Stimulated activated CD4-positive, alpha-beta T cell treated with anti-CD3 and anti-CD28 coated beads, Interleukin-4, amount 100 ng/mL, for 4 hours (primary cell): Measurements from ENCODE around the gene CLSTN2.

Source experiments
- DNase-seq, 2 experiments: peaks; one replicate each; pipeline ENCODE4 v3.0.0-alpha.2; 2020

The CLSTN2 gene

DNA sequence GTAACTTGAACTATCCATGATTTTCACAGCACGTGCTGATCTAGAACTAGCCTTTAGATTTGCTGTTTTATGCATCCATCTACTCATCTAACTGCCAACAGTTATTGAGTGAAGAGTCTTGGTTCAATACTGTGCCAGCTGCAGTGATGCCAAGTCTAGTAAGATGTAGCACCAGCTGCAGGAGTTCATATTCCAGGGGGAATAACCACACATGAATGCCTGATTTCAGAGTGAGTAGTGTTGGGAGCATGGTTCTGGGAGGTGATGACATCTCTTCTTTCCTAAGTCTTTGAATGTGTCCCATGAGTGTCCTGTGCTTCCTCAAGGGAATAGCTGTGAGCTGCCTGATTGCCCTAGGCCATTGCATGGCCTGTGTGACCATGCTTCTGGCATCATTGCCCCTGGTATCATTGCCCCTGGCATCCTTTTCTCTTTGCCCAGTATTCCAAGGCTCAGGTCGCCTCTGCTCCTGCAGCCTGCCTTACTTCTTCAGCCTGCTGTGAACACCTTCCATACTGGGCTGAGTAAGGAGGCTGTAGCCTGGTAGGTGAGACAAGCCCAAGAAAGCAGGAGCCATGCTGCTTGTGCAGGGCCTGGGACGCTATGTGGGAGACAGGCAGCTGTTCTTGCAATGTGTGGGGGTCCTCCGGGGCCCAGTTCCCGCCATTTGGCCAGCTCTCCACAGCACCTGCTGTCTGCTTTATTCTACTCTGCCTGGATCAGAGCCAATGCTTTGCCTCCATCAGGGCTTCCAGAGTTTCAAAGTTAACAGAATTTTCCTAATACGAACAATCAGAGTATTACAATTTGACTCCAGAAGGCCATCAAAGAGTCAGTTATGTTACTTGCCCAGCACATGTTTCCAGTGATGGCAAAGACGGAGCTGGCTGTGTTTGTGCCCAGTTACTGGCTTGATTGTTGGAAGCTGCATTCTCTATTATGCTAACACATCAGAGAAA lies 73.2 kb downstream of the CLSTN2 start:
- no peak for DNase-seq

DNA sequence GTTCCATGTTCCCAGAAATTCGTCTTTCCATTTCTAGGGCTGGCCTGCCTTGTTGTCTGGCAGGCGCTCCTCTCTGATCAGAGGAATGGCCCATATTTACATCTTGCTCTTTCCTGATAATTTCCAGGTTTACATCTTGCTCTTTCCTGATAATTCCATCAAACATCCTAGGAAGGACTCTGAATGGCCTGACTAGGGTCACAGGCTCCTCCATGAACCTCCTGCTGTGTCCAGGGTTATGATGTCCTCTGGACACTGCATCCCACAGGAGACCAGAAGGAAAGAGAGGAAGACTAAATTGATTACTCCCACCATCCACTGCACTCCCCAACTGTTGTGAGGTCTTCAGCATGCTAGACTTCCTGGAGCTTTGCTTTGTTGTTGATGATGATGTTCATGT lies 75.4 kb downstream of the CLSTN2 start:
- no peak for DNase-seq

DNA sequence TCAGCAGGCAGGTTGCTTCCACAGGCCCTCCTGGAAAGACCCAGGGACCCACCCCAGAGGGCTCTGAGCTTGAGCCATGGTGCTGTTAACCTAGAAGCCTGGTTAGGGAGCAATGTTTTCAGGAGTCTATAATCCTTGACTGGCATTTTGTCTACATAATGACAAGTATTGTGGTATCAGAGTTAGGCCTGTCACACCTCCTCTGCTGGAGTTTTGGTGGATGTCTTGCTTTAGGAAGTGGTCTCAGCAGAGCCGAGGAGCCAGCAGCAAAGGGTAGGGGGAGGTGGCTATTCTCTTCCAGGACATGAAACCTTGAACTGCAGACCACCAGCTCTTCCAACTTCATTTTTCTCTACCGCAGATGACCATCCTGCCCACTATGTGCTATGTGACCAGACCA lies 76.1 kb downstream of the CLSTN2 start:
- no peak for DNase-seq

DNA sequence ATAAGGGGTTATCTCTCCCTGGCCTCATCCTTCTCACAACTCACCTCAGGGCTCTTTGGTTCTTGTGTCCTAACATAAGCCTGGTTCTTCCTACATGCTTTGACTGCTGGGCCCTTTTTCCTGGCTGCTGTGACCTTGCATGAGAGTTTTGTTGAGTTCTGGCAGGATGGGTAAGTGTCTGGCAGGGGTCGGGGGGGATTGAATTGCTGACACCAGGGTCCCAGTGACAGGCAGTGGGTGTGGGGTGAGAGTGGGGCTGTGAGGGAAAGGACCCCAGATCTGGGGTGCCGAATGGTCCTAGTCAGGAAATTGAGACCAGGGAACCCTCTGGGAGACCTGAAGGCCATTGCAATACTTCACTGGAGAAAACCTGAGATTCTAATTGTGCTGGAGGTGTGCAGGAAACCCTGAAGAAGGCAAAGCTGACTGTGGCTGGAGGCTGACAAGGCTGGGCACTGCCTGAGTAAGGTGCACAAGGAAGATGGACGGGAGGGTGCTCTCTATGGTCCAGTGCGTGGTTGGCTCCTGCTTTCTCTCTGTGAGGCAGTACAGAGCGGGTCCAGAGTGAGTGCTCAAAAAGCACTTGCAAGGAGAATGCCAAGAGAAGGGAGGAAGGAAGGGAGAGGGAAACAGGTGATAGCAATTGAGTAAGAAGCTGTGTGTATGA lies 76.8 kb downstream of the CLSTN2 start:
- DNase-seq: no peak

DNA sequence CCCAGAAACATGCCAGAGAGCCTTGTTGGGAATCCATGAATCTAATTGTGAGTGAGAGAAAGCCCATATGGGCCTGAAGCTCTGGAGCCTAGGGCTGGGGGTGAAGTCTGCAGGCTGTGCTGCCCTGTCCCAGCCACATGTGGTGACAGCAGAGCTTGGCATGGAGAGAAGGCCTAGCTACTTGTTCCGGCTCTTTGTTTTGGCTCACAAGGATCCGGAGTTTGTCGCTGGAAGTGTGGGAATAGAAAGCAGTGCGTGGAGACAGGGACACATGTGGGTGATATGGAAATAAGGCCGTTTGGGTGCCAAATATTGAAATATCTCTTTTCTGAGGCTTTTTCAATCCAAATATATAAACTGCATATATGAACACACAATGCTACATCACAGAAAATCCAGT lies 78.2 kb downstream of the CLSTN2 start:
- DNase-seq: no peak

DNA sequence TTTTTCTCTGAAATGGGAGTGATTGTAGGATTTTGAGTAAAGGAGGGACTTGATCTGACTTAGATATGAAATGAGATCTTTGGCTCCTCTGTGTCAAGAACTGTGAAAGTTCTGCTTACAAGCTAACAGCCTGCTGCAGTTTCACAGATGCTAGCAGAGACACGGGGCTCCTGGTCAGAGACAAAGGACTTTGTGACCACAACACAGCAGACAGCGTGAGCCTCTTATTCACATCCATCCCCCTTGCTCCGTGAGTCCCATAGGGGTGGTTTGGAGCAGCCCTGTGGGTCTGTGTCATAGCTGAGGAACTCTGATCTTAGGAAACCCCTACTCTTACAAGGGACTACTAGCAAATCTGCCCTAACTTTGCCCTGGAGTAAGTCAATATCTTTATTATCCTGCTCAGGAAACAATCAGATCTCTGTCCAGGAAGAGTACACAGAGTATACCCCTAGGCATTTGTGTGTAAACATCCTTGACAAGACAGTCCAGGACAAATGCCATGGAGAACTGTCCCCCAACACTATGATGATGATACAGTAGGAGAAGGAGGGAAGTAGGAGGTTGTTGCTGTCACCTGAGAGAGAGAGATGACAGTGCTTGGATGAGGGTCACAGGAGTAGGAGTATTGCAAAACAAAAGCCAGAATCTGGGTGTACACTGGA lies 80.0 kb downstream of the CLSTN2 start:
- no peak for DNase-seq

DNA sequence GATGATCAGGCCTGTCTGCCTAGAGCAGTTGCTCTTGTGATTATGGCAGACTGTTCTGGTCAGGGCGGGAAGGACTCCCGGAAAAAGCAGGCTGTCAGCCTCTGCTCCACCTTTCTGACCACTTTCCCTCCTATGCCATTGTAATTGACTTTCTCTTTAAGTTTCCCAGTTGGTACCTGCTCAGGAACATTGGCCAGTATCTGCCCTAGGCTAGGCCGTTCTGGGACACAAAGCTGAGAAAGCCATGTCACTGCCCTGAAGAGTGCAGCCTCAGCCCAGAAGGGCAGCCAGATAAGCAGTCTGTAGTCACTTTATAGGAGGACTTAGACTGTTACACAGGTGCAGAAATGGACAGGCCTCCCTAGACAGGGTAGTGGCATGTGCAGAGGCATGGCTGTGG lies 80.8 kb downstream of the CLSTN2 start:
- no peak for DNase-seq

DNA sequence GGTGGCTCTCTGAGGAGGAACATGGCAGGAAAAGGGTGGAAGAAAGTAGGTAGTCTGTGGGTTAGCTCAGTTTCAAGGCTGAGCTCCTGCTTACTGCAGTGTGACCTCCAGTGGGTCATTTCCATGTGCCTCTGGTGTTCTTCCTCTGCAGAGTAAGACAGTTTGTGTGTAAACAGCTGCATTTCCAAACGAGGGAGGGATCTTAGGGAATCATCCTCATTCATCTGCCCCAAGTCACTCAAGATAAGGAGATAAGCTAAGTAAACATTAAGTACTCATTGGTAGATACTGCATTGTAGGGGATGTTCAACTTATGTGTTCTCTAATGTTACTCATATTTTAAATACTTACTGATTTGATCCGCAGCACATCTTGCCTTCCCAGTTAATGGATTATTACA lies 83.6 kb downstream of the CLSTN2 start:
- DNase-seq: no peak

DNA sequence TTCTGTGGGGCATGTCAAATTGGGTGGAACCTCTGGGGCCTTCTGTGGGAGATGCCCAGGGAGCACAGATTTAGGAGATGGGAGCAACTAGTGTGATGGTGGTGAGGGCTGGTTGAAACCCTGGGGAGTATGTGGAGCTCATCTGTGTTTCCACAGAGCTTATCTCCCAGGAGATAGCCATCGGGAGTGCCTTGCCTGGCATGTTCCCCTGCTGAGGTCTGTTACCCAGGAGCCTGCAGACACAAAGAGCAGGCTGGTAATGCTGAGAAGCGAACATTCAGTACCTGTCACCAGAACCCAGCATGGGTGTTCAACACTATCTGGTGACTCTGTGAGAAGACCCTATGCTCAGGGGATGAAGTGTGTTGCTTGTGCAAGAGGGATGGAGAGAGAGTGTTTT lies 85.0 kb downstream of the CLSTN2 start:
- DNase-seq: no peak

DNA sequence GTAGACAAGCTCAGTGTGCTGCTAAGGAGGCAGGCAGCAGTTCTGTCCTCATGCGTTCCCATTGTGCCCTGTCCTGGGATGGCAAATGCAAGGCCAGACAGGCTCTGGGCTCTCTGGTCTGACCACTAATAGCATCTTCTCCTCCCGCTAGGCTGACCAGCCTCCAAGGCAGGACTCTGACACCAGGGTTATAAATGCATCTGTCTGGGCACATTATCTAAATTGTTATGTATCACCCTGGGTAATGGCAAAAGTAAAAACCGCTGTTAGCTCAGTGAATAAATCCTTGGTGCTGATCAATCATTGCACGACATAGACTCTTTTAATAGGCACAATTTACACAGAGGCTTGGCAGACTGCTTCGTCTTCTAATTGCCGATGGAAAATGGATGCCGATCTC lies 85.6 kb downstream of the CLSTN2 start:
- no peak for DNase-seq

DNA sequence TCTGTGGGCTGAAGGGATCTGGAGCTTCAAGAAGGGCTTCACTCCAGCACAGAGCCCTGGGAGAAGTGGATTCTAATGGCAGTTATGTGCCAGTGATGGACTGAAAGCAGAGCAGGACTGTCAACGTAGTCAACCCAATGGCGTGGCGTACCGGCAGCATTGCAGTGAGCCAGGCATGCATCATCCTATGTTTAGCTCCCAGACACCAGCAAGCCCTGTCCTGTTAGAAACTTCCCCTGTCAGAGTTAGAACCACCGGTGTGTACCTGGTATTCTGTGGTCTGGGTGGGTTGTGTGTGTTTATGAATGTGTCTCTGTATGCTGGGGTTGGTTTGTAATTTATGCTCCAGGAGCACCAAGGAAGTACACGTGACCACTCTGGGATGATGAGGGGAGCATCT lies 86.3 kb downstream of the CLSTN2 start:
- DNase-seq: no peak

DNA sequence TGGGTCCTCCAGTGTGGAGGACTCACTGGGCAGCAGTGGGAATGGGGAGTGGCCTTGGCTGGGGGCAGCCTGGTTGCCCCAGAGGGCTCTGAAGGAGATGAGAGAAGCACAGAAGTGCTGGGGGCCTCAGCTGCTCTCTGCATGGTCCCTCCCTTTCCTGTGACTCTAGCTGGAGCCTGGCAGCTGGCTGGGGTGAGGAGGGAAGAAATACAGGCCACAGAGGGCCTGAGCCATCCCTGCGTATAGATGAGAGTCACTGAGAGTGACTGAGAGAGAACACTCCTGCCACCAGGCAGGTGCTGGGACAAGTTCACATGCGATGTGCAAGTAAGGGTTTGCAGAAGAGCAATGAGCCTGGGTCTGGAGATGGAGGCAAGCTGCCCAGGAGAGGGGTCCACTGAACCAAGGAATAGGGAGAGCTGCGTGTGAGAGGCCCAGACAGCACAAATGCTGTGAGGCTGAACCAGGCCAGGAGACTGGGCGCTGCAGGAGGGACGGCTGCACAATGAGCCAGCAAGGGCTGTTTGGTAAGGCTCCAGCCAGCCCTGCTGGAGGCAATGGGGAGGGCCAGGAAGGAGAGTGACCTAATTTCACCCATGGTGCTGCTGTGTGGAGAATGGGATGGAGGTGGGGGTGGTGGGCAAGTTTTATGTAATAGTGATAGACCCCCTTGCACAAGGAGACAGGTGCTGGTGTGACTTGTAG lies 87.2 kb downstream of the CLSTN2 start:
- no peak for DNase-seq

DNA sequence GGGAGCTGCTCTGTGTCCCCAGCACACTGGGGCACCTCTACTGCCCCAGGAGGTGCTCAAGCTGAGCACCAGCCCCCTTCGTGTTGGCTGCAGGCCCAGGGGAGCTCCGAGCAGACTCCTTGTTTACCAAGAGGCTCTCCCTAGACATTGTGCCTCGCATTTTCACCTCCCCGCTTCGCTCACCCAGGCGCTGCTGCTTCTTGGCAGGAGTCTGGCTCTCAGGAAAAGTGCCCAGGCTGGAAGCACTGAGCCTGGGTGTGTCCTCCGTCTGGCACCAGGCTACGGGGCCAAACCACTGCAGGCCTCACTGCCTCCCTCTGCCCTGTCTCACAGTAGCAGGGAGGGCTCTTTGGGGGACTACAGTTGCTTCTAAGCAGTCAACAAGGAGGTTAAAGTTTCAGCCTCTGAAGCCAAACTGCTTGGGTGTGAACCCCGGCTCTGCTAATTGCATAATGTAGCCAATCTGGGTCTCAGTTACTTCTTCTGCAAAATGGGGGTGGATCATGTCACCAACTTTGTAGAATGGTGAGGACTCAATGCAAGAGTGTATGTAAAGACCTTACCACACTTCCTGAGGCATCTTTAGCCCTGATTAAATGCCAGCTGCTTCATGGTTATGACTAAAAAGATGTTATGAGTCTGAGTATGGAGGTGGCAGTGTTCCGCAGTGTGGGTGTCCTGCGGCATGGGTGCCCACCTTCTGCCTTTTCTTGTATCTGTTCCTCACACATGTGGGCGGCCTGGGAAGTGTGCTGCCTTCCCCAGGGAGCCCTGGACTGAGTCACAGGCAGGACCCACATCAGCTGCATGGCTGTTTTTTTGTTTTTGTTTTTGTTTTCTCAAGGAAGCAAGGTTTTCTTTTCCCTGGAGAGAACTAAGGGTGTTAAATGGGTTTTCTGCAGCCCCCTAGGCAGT lies 88.9 kb downstream of the CLSTN2 start:
- DNase-seq: no peak

DNA sequence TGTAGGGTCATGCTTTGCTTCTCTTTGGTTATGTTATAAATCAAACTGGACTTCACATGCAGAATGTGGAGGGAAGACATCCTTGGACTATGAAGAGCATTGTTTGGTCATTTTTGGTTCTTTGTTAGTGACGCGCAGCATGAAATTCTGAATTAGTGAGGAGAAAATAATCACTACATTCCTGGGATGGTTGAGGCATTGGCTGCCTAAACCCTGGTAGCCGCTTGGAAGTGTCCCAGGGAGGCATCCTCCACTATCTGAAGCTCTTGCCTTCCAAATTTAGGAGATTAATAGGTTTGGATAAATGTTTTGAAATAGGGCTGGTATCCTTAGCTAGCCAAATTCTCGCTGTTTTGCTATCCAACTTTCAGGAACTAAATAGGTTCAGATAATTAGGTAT lies 96.2 kb downstream of the CLSTN2 start:
- no peak for DNase-seq

DNA sequence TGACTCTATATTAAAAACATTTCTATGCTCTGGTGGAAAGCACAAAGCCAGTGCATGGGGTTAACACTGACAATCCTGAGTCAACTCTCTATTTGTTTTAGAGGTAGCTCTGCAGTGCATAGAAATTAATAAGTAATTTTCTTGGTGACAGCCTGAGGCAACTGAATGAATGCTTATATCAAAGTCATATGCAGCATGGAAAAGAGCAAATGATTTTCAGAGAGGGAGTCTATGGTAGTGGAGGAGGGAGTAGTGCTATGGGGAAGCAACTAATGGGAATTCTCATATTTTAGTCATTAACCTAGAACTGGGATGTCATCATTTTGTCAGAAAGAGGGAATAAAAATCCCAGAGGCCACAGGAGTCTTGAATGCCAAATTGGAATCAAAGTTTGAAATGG lies 99.1 kb downstream of the CLSTN2 start:
- DNase-seq: no peak

DNA sequence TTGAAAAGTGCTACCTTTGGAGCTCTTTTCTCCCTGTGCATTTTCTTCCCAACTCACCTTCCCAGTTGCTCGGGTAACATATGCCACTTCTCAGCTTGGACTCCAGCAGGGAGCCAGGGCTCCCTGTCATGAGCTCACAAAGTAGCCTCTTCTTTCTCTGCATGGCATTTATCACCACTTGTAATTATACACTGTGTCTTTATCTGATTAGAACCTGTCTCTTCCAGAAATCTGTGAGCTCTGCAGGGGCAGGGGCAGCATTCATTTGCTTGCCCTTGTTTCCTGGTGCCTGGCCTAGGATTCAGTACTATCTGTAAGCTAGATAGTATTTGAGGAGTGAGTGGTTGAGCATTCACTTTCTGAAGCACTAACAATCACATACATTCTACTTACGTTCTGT lies 100.9 kb downstream of the CLSTN2 start:
- DNase-seq: no peak

DNA sequence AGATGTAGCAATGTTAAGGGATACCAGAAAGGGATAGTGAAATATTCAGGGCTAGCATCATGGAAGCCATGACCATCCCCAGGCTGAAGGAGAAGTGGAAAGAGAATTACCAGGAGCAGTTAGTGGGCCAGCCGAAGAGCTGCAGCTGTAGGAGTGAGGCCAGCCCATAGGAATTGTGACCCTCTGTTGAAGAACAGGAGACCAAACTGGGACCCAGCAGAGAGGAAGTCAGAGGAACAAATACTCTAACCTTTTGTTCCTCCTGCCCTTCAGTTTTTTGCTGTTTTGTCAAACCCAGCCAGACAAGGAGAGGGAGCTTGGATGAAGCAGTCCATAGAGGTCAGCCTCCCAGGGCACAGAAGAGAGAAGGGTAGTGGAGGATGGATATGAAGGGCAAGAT lies 115.4 kb downstream of the CLSTN2 start:
- DNase-seq: no peak

DNA sequence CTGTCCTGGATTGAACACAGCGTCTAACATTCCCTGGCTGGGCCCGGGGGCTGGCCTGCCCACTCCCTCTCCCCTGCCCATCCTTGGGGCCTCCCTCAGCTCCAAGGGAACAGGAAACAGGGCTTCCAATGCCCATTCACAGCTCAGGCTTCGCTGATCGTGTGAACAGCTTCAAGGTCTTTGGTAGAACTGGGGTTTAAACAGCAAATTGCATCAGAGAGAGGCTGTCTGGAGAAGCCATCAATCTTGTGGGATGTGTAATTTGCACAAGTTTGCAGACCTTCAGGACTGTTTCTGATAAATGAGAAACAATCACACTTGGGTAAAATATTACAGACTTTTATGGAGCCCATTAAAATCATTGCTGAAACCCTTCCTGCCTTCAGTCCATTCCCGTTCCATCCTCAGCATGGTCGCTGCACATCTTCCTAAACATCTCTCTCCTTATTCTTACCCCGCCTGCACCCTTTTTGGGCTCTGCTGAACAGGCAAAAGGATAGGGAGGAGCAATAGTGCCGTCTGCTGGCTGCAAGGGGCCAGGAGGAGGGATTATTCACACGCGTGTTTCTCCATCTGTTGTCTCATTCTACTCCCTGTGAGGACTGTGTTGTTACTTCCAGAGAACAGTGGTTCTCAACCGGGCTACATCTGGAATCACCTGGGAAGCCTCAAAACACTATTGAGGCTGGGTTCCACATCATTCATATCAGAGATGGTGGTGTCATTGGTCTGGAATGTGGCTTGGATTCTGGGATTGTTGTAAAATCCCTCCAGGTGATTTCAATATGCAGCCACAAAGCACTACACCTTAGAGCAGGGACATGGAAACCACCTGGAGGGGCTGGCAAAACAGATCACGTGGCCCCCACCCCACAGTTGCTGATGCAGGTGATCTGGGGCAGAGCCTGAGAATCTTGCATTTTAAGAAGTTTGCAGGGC lies 116.3 kb downstream of the CLSTN2 start:
- DNase-seq: no peak

DNA sequence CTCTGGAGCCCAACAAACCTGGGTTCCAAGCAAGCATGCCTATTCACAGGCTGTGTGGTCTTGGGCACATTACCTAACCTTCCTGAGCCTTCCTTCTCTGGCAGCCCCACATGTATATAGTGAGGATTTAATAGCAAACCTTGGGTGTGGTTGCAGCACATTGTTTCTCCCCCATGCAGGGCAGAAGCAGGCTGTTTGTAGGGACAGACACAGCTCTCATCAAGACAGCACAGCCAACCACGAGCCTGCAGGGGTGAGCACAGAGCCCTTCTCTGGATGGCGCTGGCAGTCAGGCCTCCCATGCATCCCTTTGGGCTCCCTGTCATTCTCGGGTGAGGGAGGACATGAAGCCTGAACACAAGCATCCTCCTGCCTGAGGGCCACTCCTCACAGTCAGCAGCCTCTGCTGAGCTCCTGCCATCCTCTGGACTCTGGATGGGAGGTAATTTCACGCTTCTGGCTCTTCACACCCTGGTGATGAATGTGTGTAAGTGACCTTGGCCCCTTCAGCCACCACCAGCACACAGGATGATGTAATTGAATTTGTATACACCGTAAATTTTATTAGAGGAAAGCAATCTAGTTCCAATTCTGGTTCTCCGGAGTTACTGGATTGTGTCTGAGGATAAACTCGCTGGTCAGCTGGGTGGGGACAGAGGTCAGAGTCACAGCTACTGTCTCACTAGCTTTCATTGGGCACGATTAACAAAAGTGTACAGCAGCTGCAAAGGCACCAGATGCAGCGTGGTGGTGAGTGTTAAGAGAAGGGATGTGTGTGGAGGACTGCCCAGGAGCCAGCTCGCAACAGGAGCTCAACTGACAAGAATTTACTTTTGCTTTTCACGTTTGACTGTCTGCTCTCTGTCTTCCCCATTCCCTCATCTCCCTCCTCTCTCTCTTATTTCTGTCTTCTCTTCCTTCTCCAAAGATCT lies 118.1 kb downstream of the CLSTN2 start:
- DNase-seq: no peak

DNA sequence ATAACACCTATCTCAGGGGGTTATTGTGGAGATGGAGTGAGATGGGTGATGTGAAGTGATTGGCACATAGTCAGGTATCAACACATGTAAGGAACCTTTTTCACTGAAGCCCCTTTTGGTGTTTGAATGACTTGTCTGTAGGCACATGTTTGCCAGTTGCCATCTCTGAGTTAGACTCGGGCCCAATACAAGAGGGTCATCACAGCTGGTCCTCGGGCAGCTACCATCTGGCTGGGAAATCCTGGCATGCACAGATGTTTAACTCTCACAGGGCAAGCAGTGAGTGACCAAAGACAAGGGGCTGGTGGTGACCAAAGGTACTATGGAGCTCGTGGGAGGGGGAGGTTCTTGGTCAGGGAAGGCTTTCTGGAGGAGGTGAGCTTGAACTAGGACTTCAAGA lies 118.8 kb downstream of the CLSTN2 start:
- no peak for DNase-seq
